Upper lobe of right lung (tissue), 1 donor: Measurements from ENCODE around the gene SENP2. TPM values are rescaled to one million over a fixed set of nuclear protein-coding genes. Genes with fewer than 3 reads are reported as not detected.
"Not testable (repeated sequence)": the region's sequence is repeated elsewhere in the genome, so short reads cannot be mapped to it uniquely, and the experiment has no call there.

Experiments
- ATAC-seq: fragments of 200-7000 bp; cut with Tn5 transposase; one replicate; pipeline ENCODE4 v1.9.1; 2020; ENCODE audit warnings: mild to moderate bottlenecking, moderate library complexity
- DNase-seq: peaks from one replicate; pipeline ENCODE4 v3.0.0-alpha.2; 2020
- H3K27ac ChIP-seq: fragments of 200-600 bp; one replicate; pipeline ENCODE4 v1.8.0; 2022
- H3K27me3 ChIP-seq: fragments of 200-600 bp; one replicate; pipeline ENCODE4 v1.8.0; 2022; ENCODE audit warnings: mild to moderate bottlenecking
- H3K36me3 ChIP-seq: fragments of 200-600 bp; one replicate; pipeline ENCODE4 v1.8.0; 2022
- H3K4me1 ChIP-seq: fragments of 200-600 bp; one replicate; pipeline ENCODE4 v1.8.0; 2022
- H3K4me3 ChIP-seq: fragments of 200-600 bp; one replicate; pipeline ENCODE4 v1.8.0; 2022; ENCODE audit warnings: mild to moderate bottlenecking
- H3K9me3 ChIP-seq: fragments of 200-600 bp; one replicate; pipeline ENCODE4 v1.8.0; 2022
- intact Hi-C: fragments of 100-400 bp; cut with DNase I; formaldehyde crosslinking; loops from one replicate; pipeline ENCODE4 v1.11.0; 2022
- total RNA-seq: library from RNA; stranded (reverse); fragmentation: NEBNext Ultra II Directional; extraction: Animal tissue kit (Norgen Biotek cat#: 25700); gene quantifications from one replicate; pipeline ENCODE4 v1.2.1, GENCODE V29; 2021
- TF ChIP-seq, protein P1 (sequence below): fragments of 200-600 bp; IDR thresholded peaks from one replicate; pipeline ENCODE4 v1.8.0; 2022; ENCODE audit warnings: antibody characterized with exemption
- donor health status: DM: no; HTN: yes; CAD: no; lungs with severe emphysema.

Gene SENP2
- total RNA-seq, 1 donor from 2014 or later, result 42.0 TPM

DNA sequence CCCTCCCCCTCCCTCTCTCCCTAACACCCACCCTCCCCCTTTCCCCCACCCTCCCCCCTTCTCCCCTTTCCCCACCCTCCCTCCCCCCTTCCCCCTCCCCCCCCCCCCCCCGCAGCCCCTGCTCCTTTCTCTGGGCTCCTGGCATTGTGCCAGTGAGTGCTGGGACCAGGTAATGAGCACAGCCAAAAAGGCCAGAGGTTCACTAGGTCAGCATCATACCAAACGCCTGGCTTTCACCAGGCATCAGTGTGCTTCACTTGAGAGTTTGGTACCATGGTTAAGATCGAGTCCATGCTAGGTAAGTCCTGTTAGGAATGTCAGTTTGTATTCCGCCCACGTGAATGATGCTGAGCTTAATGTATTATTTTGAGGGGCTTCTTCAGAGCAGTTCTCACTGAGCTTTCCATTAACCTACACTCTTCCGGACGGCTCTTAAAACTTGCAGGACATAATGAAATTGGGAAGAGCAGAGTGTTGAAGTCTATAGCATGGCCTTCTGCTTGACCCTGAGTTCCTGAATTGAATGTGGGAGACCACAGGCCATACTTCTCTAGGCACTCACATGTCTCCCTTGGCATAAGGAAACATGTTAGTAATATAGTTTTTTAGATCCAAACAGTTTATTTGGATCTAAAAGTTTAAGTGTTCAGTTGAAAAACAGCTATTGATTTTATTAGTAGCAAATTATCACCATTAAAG lies 45.6 kb downstream of the SENP2 start:
- Histone ChIP-seq H3K27me3 (no peaks in the 10 kb centered on the region), H3K36me3 (peaks cover 30% of the 10 kb centered on the region), H3K4me3 (no peak overlapping the region), H3K27ac (no peak overlapping the region), H3K4me1 (peaks cover 20% of the 10 kb centered on the region), H3K9me3 (no peaks in the 10 kb centered on the region)
- intact Hi-C loops, result no loop called here
- ATAC-seq (no peak), DNase-seq (no peak)
- TF ChIP-seq, protein P1, sequence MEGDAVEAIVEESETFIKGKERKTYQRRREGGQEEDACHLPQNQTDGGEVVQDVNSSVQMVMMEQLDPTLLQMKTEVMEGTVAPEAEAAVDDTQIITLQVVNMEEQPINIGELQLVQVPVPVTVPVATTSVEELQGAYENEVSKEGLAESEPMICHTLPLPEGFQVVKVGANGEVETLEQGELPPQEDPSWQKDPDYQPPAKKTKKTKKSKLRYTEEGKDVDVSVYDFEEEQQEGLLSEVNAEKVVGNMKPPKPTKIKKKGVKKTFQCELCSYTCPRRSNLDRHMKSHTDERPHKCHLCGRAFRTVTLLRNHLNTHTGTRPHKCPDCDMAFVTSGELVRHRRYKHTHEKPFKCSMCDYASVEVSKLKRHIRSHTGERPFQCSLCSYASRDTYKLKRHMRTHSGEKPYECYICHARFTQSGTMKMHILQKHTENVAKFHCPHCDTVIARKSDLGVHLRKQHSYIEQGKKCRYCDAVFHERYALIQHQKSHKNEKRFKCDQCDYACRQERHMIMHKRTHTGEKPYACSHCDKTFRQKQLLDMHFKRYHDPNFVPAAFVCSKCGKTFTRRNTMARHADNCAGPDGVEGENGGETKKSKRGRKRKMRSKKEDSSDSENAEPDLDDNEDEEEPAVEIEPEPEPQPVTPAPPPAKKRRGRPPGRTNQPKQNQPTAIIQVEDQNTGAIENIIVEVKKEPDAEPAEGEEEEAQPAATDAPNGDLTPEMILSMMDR, result no peak

DNA sequence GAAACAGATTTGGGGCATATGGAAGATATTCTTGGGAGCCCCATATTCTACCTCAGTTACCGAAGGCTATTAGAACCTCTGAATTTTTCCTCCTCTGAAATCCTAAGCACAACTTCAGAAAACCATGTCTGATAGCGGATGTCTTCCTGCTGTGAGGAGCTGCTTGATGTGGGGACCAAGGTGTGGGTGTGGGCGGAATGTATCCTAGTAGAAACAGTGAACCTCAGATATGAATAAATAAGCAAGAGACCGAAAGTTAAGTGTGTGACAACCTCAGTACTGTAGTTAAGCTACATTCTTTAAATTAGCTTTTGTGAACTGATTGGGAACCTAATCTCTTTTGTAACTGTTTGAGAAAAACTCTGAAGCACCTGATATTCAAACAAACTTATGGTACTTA lies 46.9 kb downstream of the SENP2 start:
- DNase-seq (no peak), ATAC-seq (no peak)
- Histone ChIP-seq H3K27ac (no peak overlapping the region), H3K4me3 (no peak overlapping the region), H3K4me1 (peaks cover 20% of the 10 kb centered on the region), H3K9me3 (no peaks in the 10 kb centered on the region), H3K36me3 (peaks cover 16% of the 10 kb centered on the region), H3K27me3 (no peaks in the 10 kb centered on the region)
- intact Hi-C loops, result no loop called here
- TF ChIP-seq, protein P1, result no peak

DNA sequence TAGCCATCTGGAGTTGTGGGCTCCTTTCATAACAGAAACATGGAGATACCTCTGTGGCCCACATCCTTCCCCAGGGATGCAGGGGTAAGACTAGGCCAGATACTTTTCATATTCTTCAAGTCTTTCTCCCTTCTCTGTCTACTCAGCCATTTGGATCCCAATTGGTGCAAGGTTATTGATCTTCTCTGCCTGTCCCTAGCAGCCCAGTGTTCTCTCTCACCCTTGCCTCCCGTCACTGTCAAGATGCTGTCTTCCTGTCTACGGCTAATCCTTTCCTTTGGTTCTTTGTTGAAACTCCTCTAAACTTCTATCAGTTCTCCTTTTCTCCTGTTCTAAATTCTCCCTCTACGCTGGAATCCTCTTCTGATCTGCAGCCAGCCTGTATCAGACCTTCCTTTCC lies 51.3 kb downstream of the SENP2 start:
- H3K27me3 ChIP-seq, result no peaks in the 10 kb centered on the region
- no peak overlapping the region for H3K27ac ChIP-seq
- intact Hi-C loops, result no loop called here
- DNase-seq (no peak), ATAC-seq (no peak)
- no peak overlapping the region for H3K4me3 ChIP-seq
- no peaks in the 10 kb centered on the region for H3K4me1 ChIP-seq
- H3K9me3 ChIP-seq, result no peaks in the 10 kb centered on the region
- TF ChIP-seq, protein P1, result no peak
- no peaks in the 10 kb centered on the region for H3K36me3 ChIP-seq

DNA sequence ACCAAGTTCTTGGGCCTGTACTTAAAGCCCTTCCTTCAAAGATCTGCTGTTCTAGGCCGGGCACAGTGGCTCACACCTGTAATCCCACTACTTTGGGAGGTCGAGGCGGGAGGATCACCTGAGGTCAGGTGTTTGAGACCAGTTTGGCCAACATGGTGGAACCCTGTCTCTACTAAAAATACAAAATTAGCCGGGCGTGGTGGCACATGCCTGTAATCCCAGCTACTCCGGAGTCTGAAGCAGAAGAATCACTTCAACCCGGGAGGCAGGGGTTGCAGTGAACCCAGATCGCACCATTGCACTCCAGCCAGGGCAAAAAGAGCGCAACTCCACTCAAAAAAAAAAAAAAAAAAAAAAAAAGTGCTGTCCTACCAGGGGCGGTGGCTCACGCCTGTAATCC lies 52.6 kb downstream of the SENP2 start:
- not testable (repeated sequence) for H3K27me3 ChIP-seq, ATAC-seq, DNase-seq

DNA sequence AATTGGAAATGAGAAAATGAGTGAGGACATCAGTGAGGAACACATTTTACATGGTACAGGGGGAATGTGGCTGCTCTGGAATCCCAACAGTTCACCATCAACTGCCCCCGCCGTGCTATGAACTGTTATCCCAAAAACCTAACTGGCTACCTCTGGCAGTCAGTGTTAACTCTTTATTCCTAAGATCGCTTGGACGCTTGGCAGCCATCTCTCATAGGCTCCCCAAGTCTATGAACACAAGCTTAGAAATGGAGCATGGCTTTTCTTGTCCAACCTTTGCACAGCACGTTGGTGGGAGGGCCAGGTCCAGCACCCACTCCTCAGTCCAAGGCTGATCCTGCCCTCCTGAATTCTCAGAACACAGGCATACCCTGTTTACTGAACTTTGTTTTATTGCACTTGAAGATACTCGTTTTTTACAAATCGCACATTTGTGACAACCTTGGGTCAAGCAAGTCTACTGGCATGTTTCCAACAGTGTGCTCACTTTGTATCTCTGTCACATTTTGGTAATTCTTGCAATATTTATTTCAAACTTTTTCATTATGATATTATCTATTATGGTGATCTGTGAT lies 53.6 kb downstream of the SENP2 start:
- intact Hi-C loops, result no loop called here
- no peaks in the 10 kb centered on the region for H3K27me3 ChIP-seq
- H3K27ac ChIP-seq, result no peak overlapping the region
- TF ChIP-seq, protein P1, result no peak
- ATAC-seq, result no peak
- no peaks in the 10 kb centered on the region for H3K36me3 ChIP-seq
- no peak overlapping the region for H3K4me3 ChIP-seq
- H3K9me3 ChIP-seq, result no peaks in the 10 kb centered on the region
- no peak for DNase-seq
- H3K4me1 ChIP-seq, result no peaks in the 10 kb centered on the region

More for the DNA sequence above, 52.6 kb downstream of the SENP2 start:
- H3K36me3 ChIP-seq, H3K4me3 ChIP-seq, intact Hi-C loops, H3K4me1 ChIP-seq, H3K9me3 ChIP-seq, H3K27ac ChIP-seq: not testable (repeated sequence)

DNA sequence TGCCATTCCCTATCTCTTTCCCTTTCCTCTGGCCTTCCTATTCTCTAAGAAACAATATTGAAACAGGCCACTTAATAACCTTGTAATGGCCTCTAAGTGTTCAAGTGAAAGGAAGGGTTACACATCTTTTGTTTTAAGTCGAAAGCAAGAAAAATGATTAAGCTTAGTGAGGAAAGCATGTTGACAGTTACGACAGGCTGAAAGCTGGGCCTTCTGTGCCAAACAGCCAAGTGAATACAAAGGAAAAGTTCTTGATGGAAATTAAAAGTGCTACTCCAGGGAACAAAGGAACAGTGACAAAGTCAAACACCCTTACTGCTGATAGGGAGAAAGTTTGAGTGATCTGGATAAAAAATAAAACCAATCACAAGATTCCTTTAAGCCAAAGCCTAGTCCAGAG lies 54.2 kb downstream of the SENP2 start:
- H3K36me3 ChIP-seq, result no peaks in the 10 kb centered on the region
- DNase-seq (no peak), ATAC-seq (no peak)
- H3K4me1 ChIP-seq, result no peaks in the 10 kb centered on the region
- H3K9me3 ChIP-seq, result no peaks in the 10 kb centered on the region
- no peak overlapping the region for H3K4me3 ChIP-seq
- no peak overlapping the region for H3K27ac ChIP-seq
- TF ChIP-seq, protein P1, result no peak
- intact Hi-C loops, result no loop called here
- no peaks in the 10 kb centered on the region for H3K27me3 ChIP-seq

DNA sequence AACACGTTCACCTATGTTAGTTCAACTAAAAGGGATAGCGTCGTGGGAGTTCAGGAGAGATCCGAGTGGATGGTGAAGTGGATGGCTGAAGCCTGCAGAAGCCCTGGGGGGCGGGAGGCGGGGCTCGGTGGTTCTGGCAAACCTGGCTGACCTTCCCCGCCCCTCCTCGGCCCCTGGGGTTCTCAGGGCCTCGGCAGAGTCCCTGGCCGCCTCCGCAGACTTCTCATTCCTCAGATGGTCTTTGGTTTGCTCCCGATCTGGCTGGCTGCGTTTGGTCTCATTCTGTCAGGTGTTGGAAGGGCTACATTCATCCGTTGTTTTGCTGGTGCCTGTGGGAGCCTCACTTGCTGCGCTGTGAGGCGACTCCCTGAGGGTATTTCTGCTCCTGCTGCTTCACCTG lies 59.1 kb downstream of the SENP2 start:
- H3K4me3 ChIP-seq, H3K4me1 ChIP-seq, H3K27me3 ChIP-seq, H3K36me3 ChIP-seq, H3K9me3 ChIP-seq, H3K27ac ChIP-seq, intact Hi-C loops, ATAC-seq, DNase-seq: not testable (repeated sequence)
